ENCODE results near the gene SLC1A3.

Gene SLC1A3

DNA sequence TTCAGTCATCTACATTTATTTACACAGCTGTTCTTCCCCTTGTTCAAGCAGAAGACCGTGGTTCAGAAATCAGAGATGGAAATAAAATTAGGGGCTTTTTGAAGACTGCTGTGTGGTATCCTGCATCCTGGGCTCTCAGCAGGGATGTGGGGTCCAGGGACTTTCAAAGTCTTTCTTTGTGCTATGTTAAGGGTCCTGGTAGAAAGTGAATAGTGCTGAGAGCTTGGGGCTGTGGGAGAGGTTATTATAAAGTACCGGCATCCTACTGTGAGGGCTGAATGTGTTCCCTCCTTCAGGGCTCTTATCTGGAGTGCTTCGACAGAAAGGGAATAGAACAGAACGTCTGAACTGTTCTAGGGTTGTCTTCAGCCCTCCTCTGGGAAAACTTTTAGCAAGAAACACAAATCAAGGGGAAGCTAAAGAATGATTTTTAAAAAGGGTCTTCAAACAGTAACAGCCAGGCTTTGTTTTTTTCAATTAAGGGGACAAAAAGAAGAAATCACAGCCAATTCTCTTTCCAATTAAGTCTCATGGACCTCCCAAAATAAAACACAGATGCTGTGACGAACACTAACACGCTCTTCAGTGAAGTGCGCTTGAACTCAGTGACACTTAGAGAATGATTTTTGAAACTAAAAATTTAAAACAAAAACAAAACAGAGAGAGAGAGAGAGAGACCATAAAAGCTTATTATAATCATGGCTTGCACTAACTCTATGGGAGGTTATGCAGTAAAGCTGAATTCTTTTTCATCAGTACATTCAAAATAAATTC is 15.7 kb upstream of the SLC1A3 start:
- FAIRE-seq (no peak), DNase-seq (ENCODE audit: insufficient read length, low spot score) (no peak)
- TF ChIP-seq POLR2A (IDR thresholded peaks at IDR 0.05; ENCODE audit: low read depth, low read length) = no peak

DNA sequence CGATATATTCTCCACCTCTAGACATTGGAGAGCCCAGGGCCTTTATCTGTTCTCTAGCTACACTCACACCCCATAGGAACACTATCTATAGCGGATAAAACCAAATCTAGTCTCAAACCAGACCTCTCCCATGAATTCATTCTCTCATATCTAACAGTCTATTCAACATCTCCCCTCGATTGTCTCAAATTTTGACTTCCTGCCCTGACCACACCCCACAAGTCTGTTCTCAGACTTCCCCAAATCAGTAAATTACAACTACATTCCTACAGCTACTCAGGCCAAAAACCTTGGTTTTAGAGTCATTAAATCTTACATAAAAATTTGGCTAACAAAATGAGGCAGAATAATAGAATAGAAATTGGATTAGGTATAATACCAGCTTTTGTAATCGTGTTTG is 12.5 kb upstream of the SLC1A3 start:
- TF ChIP-seq POLR2A (IDR thresholded peaks at IDR 0.05; ENCODE audit: low read depth, low read length) = no peak
- DNase-seq (ENCODE audit: insufficient read length, low spot score) = no peak
- no peak for FAIRE-seq

DNA sequence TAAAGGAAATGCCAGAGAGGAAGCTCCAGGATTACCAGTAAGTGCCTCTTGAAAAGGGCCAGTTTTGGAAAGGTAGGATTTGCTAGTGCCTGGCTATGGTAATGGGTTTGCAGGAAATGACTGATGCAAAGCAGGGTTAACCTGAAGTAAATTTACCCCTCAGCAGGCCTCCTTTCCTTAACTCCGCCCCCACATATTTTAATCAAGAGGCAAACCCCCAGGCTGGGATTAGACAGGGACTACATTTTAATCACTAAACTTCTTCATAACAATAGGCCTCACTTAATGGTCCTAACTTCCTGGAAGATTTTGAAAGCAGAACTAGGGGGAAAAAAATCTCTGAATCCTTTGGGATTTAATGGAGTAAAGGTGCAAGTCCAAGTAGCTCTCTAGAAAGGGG is 10.2 kb upstream of the SLC1A3 start:
- TF ChIP-seq POLR2A (IDR thresholded peaks at IDR 0.05; ENCODE audit: low read depth, low read length) = no peak
- DNase-seq (ENCODE audit: insufficient read length, low spot score) = no peak
- no peak for FAIRE-seq

DNA sequence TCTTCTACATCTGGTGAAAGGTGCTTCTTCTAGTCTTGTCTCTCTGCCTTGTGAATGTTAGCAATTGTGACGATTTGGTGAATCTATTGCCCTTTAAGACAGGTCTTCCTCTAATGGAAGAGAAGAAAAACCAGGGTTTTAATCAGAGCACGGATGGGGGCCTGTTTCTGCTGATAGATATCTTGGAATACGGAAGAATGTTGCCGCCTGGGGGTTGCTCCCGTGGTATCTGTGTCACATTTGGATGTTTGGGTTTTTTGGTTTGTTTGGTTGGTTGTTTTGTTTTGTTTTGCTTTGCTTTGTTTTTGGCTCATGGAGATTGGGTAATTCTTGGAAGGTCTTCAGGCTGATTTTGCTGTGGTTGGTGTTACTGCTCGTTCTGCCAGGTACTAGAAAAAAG is 9.7 kb upstream of the SLC1A3 start:
- FAIRE-seq = no peak
- no peak for DNase-seq (ENCODE audit: insufficient read length, low spot score)
- TF ChIP-seq POLR2A (IDR thresholded peaks at IDR 0.05; ENCODE audit: low read depth, low read length) = no peak

DNA sequence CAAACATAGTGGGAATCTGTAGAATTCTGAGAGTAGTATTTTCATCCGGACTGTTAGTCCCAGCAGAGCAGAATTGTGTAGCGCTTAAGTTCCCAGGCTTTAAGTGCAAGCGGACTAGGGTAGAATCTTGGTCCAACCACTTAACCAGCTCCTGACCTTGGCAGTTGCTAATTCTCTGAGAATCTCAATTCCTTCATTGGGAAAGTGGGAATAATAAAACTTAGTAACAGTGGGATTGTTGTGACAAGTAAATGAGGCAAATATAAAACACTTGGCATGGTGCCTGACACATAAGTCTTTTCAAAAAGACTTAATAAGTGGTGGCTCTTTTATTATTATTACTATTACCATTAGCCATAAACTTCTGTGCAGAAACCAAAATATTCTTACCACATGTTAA is 8.4 kb upstream of the SLC1A3 start:
- FAIRE-seq (no peak), DNase-seq (ENCODE audit: insufficient read length, low spot score) (no peak)
- TF ChIP-seq POLR2A (IDR thresholded peaks at IDR 0.05; ENCODE audit: low read depth, low read length) = no peak

- DNase-seq (ENCODE audit: insufficient read length, low spot score) = no peak
- no peak for TF ChIP-seq POLR2A (IDR thresholded peaks at IDR 0.05; ENCODE audit: low read depth, low read length)
- no peak for FAIRE-seq
These were observed 6.2 kb upstream of the SLC1A3 start for GRCh38 chr5:36599986-36600779.

- no peak for FAIRE-seq
These were observed 5.4 kb upstream of the SLC1A3 start for GRCh38 chr5:36600917-36601527.

DNA sequence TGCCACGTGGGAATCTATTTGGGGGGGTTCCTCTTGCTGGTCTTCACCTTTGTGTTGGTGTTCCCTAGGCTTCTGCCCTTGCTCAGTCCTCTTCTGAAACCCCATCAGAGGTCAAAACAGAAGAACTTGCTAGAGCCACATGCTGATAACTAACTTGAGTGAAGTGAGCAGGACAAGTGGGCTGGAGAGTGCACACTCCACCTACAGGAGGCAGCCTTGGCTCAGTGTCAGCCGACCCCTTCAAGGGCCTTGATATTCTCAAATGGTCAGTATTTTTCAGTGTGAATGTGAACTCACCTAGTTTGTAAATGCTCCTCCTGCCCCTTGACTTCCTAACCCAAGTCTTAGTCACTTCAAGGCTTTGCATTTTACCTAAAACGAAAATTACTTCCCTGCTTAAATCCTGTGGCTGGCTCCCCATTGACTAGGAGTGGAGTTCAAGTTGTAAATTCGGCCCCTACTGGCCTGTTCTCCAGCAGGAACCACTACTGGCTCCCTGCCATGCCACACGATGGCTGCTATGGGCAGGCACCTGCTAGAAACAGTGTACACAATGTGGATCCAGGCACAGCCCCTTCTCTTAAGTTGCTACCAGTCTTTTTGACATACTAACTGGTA is 3.6 kb upstream of the SLC1A3 start:
- no peak for DNase-seq (ENCODE audit: insufficient read length, low spot score)
- TF ChIP-seq POLR2A (IDR thresholded peaks at IDR 0.05; ENCODE audit: low read depth, low read length) = no peak
- FAIRE-seq = no peak

More at GRCh38 chr5:36600917-36601527, 5.4 kb upstream of the SLC1A3 start:
- no peak for DNase-seq (ENCODE audit: insufficient read length, low spot score)
- TF ChIP-seq POLR2A (IDR thresholded peaks at IDR 0.05; ENCODE audit: low read depth, low read length) = no peak

- DNase-seq (ENCODE audit: insufficient read length, low spot score) = no peak
- no peak for FAIRE-seq
- TF ChIP-seq POLR2A (IDR thresholded peaks at IDR 0.05; ENCODE audit: low read depth, low read length) = no peak
These were observed 1.2 kb upstream of the SLC1A3 start for GRCh38 chr5:36605241-36605640.

GRCh38 chr5:36606036-36606427 is 374 bp upstream of the SLC1A3 start:
- no peak for DNase-seq (ENCODE audit: insufficient read length, low spot score)
- FAIRE-seq = no peak
- TF ChIP-seq POLR2A (IDR thresholded peaks at IDR 0.05; ENCODE audit: low read depth, low read length) = no peak

GRCh38 chr5:36607114-36607571 is 737 bp downstream of the SLC1A3 start:
- DNase-seq (ENCODE audit: insufficient read length, low spot score) = no peak
- no peak for TF ChIP-seq POLR2A (IDR thresholded peaks at IDR 0.05; ENCODE audit: low read depth, low read length)
- no peak for FAIRE-seq

GRCh38 chr5:36607838-36608783 is 1.7 kb downstream of the SLC1A3 start:
- no peak for DNase-seq (ENCODE audit: insufficient read length, low spot score)
- FAIRE-seq = no peak

DNA sequence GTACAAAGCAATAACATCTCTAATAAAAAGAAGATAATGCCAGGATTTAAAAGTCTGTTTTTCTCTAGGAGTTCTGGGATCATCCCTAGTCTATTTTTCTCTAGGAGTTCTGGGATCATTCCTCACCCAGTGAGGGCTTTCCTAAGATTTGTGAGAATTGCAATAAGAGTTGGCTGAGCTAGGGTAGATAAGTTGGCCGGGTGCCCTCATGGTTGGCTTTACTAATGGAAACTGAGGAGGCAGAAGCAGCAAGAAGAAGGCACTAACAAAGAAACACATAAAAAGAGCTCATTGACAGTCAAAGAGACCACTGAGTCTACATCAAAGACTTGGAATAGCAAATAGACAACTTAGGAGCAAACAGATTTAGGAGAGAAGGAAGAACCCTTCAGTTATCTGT is 4.2 kb downstream of the SLC1A3 start:
- no peak for FAIRE-seq
- no peak for TF ChIP-seq POLR2A (IDR thresholded peaks at IDR 0.05; ENCODE audit: low read depth, low read length)
- DNase-seq (ENCODE audit: insufficient read length, low spot score) = no peak

More at GRCh38 chr5:36607838-36608783, 1.7 kb downstream of the SLC1A3 start:
- no peak for TF ChIP-seq POLR2A (IDR thresholded peaks at IDR 0.05; ENCODE audit: low read depth, low read length)
